Type B pancreatic cell (in vitro differentiated cells): ENCODE results near the gene KCNK6. TPM values are rescaled to one million over a fixed set of nuclear protein-coding genes. Genes with fewer than 3 reads are reported as not detected.

Experiments
- DNase-seq: peaks from one replicate; pipeline ENCODE4 v3.0.0; 2021; ENCODE audit warnings: mixed read lengths; ENCODE audit not compliant: unreplicated experiment; ENCODE audit errors: extremely low spot score
- H3K27ac Mint-ChIP-seq: 2 replicates; pipeline ENCODE4 v1.8.0; 2021; ENCODE audit warnings: mild to moderate bottlenecking, mixed read lengths
- H3K27me3 Mint-ChIP-seq: 2 replicates; pipeline ENCODE4 v1.8.0; 2021; ENCODE audit warnings: mixed read lengths
- H3K36me3 Mint-ChIP-seq: 2 replicates; pipeline ENCODE4 v1.8.0; 2021; ENCODE audit warnings: mixed read lengths
- H3K4me1 Mint-ChIP-seq: one replicate; pipeline ENCODE4 v1.8.0; 2021; ENCODE audit warnings: mixed read lengths; ENCODE audit not compliant: unreplicated experiment
- H3K4me3 Mint-ChIP-seq: 2 replicates; pipeline ENCODE4 v1.8.0; 2021; ENCODE audit warnings: mild to moderate bottlenecking, mixed read lengths
- H3K9me3 Mint-ChIP-seq: 2 replicates; pipeline ENCODE4 v1.8.0; 2021; ENCODE audit warnings: mixed read lengths
- CTCF ChIP-seq: fragments of 200-600 bp; sonication (generic); conservative IDR thresholded peaks from 2 replicates; pipeline ENCODE4 v1.5.0; 2021; ENCODE audit warnings: antibody characterized with exemption, mild to moderate bottlenecking
- total RNA-seq: library from RNA; stranded (reverse); gene quantifications from 2 replicates; pipeline ENCODE4 v1.2.1, GENCODE V29; 2021; ENCODE audit warnings: low replicate concordance

Gene KCNK6
- total RNA-seq, 1 donor from 2014 or later, result 5.2 TPM

- TF ChIP-seq CTCF, result no peak
- Mint-ChIP-seq H3K4me1 (no peaks in the 10 kb centered on the region), H3K9me3 (no peaks in the 10 kb centered on the region), H3K27me3 (no peaks in the 10 kb centered on the region), H3K27ac (no peak overlapping the region), H3K4me3 (no peak overlapping the region), H3K36me3 (peaks cover 4% of the 10 kb centered on the region)
- DNase-seq, result no peak
Measured at GRCh38 chr19:38307076-38307475, 12.6 kb upstream of the KCNK6 start.

- no peak for DNase-seq
- Mint-ChIP-seq H3K36me3 (peaks cover 6% of the 10 kb centered on the region), H3K9me3 (no peaks in the 10 kb centered on the region), H3K27me3 (no peaks in the 10 kb centered on the region), H3K4me3 (no peak overlapping the region), H3K27ac (no peak overlapping the region), H3K4me1 (no peaks in the 10 kb centered on the region)
- no peak for TF ChIP-seq CTCF
Measured at GRCh38 chr19:38307597-38307996, 12.0 kb upstream of the KCNK6 start.

- no peak for TF ChIP-seq CTCF
- DNase-seq, result no peak
- H3K4me1 Mint-ChIP-seq, result no peaks in the 10 kb centered on the region
Measured at GRCh38 chr19:38308006-38308766, 11.5 kb upstream of the KCNK6 start.

GRCh38 chr19:38308926-38309614, 10.6 kb upstream of the KCNK6 start:
- no peak for TF ChIP-seq CTCF
- DNase-seq, result no peak
- Mint-ChIP-seq H3K9me3 (no peaks in the 10 kb centered on the region), H3K27ac (no peak overlapping the region), H3K4me1 (no peaks in the 10 kb centered on the region), H3K36me3 (peaks cover 7% of the 10 kb centered on the region), H3K27me3 (no peaks in the 10 kb centered on the region), H3K4me3 (peak overlapping the region; percentile 20)

More at GRCh38 chr19:38308006-38308766, 11.5 kb upstream of the KCNK6 start:
- H3K27me3 Mint-ChIP-seq, result no peaks in the 10 kb centered on the region
- no peak overlapping the region for H3K27ac Mint-ChIP-seq
- peak overlapping the region; percentile 20 for H3K4me3 Mint-ChIP-seq
- no peaks in the 10 kb centered on the region for H3K9me3 Mint-ChIP-seq
- peaks cover 7% of the 10 kb centered on the region for H3K36me3 Mint-ChIP-seq

- TF ChIP-seq CTCF, result no peak
- Mint-ChIP-seq H3K36me3 (peaks cover 7% of the 10 kb centered on the region), H3K27ac (no peak overlapping the region), H3K4me3 (no peak overlapping the region), H3K27me3 (no peaks in the 10 kb centered on the region), H3K4me1 (no peaks in the 10 kb centered on the region), H3K9me3 (no peaks in the 10 kb centered on the region)
- DNase-seq, result no peak
Measured at GRCh38 chr19:38309615-38310278, 9.9 kb upstream of the KCNK6 start.
